ENCODE measurements around the gene MRM2. TPM values are rescaled to one million over a fixed set of nuclear protein-coding genes. Genes with fewer than 3 reads are reported as not detected.

MRM2 gene
- total RNA-seq, 1 experiment from 2014 or later, result 34.7 TPM

DNA sequence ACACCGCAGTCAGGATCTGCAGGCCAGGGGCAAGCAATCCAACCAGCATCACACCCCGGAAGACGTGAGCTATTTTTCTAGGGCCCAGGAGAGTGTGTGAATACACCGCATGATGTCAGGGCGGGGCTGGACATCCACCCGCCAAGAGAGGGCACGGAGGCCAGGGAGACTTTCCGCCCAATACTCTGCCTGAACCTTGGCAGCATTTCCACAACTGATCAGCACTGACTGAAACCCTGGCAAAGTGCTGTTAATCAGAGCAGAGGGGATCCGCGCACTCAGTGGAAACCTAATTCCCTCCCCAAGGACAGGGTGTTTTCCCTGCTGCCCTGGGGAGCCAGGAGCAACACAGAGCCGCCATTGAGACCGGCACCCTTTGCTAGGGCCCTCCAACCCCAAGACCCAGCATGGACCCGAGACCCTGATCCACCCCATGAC, 17.5 kb downstream of the MRM2 start:
- DNase-seq (ENCODE audit: low read depth, low spot score) (no peak), ATAC-seq (no peak)
- H4K20me1 ChIP-seq (ENCODE audit: insufficient read depth), result no peaks in the 10 kb centered on the region
- ChIA-PET POLR2A (no interaction called here), CTCF (no interaction called here), RAD21 (ENCODE audit: low non-redundant PET in 1 of 2, low total read pairs in 2 of 2, uncharacterized antibody in 2 of 2, unreplicated experiment in 2 of 2) (no interaction called here)
- peaks cover 0 to 17% of the 10 kb centered on the region in 2 experiments; a peak in 2 of 4 replicates for H3K4me1 ChIP-seq (ENCODE audit: control insufficient read depth in 1 of 2, insufficient read depth in 2 of 2, low read length in 2 of 2)
- peaks cover 1 to 20% of the 10 kb centered on the region in 2 experiments; a peak in 2 of 4 replicates for H3K36me3 ChIP-seq (ENCODE audit: control insufficient read depth in 1 of 2, insufficient read depth in 2 of 2, low read length in 2 of 2)
- peaks cover 54% of the 10 kb centered on the region for H3K79me2 ChIP-seq (ENCODE audit: insufficient read depth, low read length)
- no peaks in the 10 kb centered on the region for H3K9me2 ChIP-seq (ENCODE audit: insufficient read depth)
- H3K4me2 ChIP-seq (ENCODE audit: low read length), result peak overlapping the region; percentile 35; the same call in 1 of the 2 replicates
- TF ChIP-seq ELF1 (IDR thresholded peaks at IDR 0.05; ENCODE audit: borderline replicate concordance, low read depth), result no peak
- TF ChIP-seq, protein P1, sequence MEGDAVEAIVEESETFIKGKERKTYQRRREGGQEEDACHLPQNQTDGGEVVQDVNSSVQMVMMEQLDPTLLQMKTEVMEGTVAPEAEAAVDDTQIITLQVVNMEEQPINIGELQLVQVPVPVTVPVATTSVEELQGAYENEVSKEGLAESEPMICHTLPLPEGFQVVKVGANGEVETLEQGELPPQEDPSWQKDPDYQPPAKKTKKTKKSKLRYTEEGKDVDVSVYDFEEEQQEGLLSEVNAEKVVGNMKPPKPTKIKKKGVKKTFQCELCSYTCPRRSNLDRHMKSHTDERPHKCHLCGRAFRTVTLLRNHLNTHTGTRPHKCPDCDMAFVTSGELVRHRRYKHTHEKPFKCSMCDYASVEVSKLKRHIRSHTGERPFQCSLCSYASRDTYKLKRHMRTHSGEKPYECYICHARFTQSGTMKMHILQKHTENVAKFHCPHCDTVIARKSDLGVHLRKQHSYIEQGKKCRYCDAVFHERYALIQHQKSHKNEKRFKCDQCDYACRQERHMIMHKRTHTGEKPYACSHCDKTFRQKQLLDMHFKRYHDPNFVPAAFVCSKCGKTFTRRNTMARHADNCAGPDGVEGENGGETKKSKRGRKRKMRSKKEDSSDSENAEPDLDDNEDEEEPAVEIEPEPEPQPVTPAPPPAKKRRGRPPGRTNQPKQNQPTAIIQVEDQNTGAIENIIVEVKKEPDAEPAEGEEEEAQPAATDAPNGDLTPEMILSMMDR (IDR thresholded peaks at IDR 0.05 in 2 of 3, conservative IDR thresholded peaks at IDR 0.05 in 1 of 3; ENCODE audit: borderline replicate concordance in 1 of 3, insufficient read depth in 1 of 3, low read depth in 2 of 3, low read length in 2 of 3), result no peak
- H3K27me3 ChIP-seq (ENCODE audit: insufficient read depth, low read length), result no peaks in the 10 kb centered on the region
- no peak overlapping the region for H2AFZ ChIP-seq (ENCODE audit: low read depth, low read length, poor library complexity, severe bottlenecking)
- no TSS peak for BruUV-seq (replicated peaks)
- no peak overlapping the region for H3K9ac ChIP-seq (ENCODE audit: low read length)
- intact Hi-C loops (cut with micrococcal nuclease), result no loop called here
- H3K27ac ChIP-seq (ENCODE audit: low read depth, low read length), result no peak overlapping the region
- no peak overlapping the region for H3K4me3 ChIP-seq (replicated peaks in 1 of 2; ENCODE audit: low read depth in 1 of 2, low read length in 2 of 2)
- no peaks in the 10 kb centered on the region for H3K9me3 ChIP-seq (ENCODE audit: control insufficient read depth in 1 of 2, insufficient read depth in 1 of 2, low read depth in 1 of 2, low read length in 2 of 2)

DNA sequence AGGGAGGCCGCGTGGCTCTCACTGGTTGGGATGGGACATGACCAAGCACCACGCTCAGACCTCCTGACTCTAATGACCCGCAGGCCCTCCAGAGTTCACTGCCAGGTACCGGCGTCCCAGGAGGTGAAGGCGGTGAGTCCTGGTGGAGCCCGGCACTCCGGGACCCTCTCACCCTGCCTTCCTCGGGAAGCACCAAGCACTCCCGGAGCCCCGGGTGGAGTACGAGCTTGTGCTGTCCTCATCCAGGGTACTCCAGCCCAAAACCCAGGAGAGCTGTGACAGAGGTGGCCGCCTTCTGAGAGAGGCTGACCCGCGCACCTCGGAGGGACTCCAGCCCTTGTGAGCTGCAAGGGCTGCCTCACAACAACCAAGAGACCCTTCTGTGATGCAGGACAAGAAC, 18.7 kb downstream of the MRM2 start:
- H4K20me1 ChIP-seq (ENCODE audit: insufficient read depth), result no peaks in the 10 kb centered on the region
- POLR2A ChIA-PET, result no interaction called here
- intact Hi-C loops (cut with micrococcal nuclease), result no loop called here
- no peaks in the 10 kb centered on the region for H3K9me3 ChIP-seq (ENCODE audit: control insufficient read depth in 1 of 2, insufficient read depth in 1 of 2, low read depth in 1 of 2, low read length in 2 of 2)
- peaks cover 0 to 20% of the 10 kb centered on the region in 2 experiments; a peak in 2 of 4 replicates for H3K36me3 ChIP-seq (ENCODE audit: control insufficient read depth in 1 of 2, insufficient read depth in 2 of 2, low read length in 2 of 2)
- H2AFZ ChIP-seq (ENCODE audit: low read depth, low read length, poor library complexity, severe bottlenecking), result no peak overlapping the region
- no peak overlapping the region for H3K9ac ChIP-seq (ENCODE audit: low read length)
- no peak overlapping the region for H3K4me3 ChIP-seq (replicated peaks in 1 of 2; ENCODE audit: low read depth in 1 of 2, low read length in 2 of 2)
- TF ChIP-seq POLR2A (IDR thresholded peaks at IDR 0.05; ENCODE audit: borderline replicate concordance, extremely low read depth, insufficient read depth, insufficient read length) (no peak), CEBPB (IDR thresholded peaks at IDR 0.05; ENCODE audit: low read depth) (no peak), FOSL1 (IDR thresholded peaks at IDR 0.05; ENCODE audit: low read depth) (no peak), ZFX (IDR thresholded peaks at IDR 0.05) (no peak), ZNF274 (IDR thresholded peaks at IDR 0.05; ENCODE audit: low read depth, low read length) (no peak)
- TF ChIP-seq, protein P1 (IDR thresholded peaks at IDR 0.05 in 2 of 3, conservative IDR thresholded peaks at IDR 0.05 in 1 of 3; ENCODE audit: borderline replicate concordance in 1 of 3, insufficient read depth in 1 of 3, low read depth in 2 of 3, low read length in 2 of 3), result no peak
- peaks cover 0 to 17% of the 10 kb centered on the region in 2 experiments; a peak in 2 of 4 replicates for H3K4me1 ChIP-seq (ENCODE audit: control insufficient read depth in 1 of 2, insufficient read depth in 2 of 2, low read length in 2 of 2)
- CTCF ChIA-PET, result no interaction called here
- no TSS peak for BruUV-seq (replicated peaks)
- H3K9me2 ChIP-seq (ENCODE audit: insufficient read depth), result no peaks in the 10 kb centered on the region
- H3K79me2 ChIP-seq (ENCODE audit: insufficient read depth, low read length), result peaks cover 45% of the 10 kb centered on the region
- ATAC-seq (no peak), DNase-seq (ENCODE audit: low read depth, low spot score) (no peak)
- H3K27ac ChIP-seq (ENCODE audit: low read depth, low read length), result no peak overlapping the region
- RAD21 ChIA-PET (ENCODE audit: low non-redundant PET in 1 of 2, low total read pairs in 2 of 2, uncharacterized antibody in 2 of 2, unreplicated experiment in 2 of 2), result no interaction called here
- H3K4me2 ChIP-seq (ENCODE audit: low read length), result no peak overlapping the region
- H3K27me3 ChIP-seq (ENCODE audit: insufficient read depth, low read length), result no peaks in the 10 kb centered on the region

Measured in HCT116 (cell line).